Measurements from ENCODE around the gene KIAA1671. TPM values are rescaled to one million over a fixed set of nuclear protein-coding genes. Genes with fewer than 3 reads are reported as not detected.
A peak's percentile ranks its signal among the peaks of the same experiment; 100 is the strongest.

Gene KIAA1671
- polyA plus RNA-seq, 1 of the 3 experiments (the other 2 are of a cell fraction): 7.4 TPM

DNA sequence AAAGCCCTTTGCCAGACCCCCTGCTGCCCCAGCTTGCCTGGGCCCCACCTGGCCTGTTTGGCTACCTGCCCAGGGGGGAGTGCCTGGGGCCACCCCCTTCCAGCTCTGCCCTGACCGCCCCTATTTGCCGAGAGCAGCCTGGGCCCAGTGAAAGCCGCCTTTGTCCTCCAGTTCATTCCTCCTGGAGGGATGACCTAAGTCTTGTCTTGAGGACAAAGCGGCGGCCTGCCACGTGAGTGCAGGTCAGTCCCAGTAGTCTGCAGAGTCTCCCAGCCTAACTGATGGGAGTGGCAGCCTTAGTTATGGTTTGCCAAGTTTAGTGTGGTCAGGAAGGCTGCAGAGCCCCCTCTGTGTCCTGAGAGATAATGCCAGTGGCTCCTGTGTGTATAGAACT, 131.3 kb downstream of the KIAA1671 start:
- no peaks in the 10 kb centered on the region for H3F3A ChIP-seq (replicated peaks; ENCODE audit: insufficient read depth)
- H3K4me2 ChIP-seq: no peak overlapping the region
- ChIA-PET CTCF (interaction anchor here (2.3 kb wide), 1 partner anchor 118 kb away, joined by 8 read pairs; no protein-coding TSS in a partner anchor), POLR2A (no interaction called here)
- no peaks in the 10 kb centered on the region for H3K36me3 ChIP-seq (replicated peaks in 1 of 2; ENCODE audit: control insufficient read depth in 1 of 2, insufficient read depth in 2 of 2, low read length in 1 of 2)
- H4K20me1 ChIP-seq (ENCODE audit: insufficient read depth): 0 out of 2 replicates have a peak, but pooled peaks cover 7% of the 10 kb centered on the region
- peaks cover 0 to 14% of the 10 kb centered on the region in 2 experiments; a peak in 1 of 4 replicates for H3K4me1 ChIP-seq (ENCODE audit: control insufficient read depth in 1 of 2, insufficient read depth in 2 of 2, low read depth in 1 of 2, low read length in 1 of 2)
- no peak overlapping the region for H3K27ac ChIP-seq (ENCODE audit: low read depth in 2 of 2, low read length in 1 of 2)
- no peak overlapping the region for H3K4me3 ChIP-seq (ENCODE audit: low read depth in 2 of 2, low read length in 1 of 2)
- no peak overlapping the region for H2AFZ ChIP-seq (ENCODE audit: low read depth)
- peak; percentile 30 for DNase-seq
- no peak overlapping the region for H3K9ac ChIP-seq
- TF ChIP-seq, protein P1, sequence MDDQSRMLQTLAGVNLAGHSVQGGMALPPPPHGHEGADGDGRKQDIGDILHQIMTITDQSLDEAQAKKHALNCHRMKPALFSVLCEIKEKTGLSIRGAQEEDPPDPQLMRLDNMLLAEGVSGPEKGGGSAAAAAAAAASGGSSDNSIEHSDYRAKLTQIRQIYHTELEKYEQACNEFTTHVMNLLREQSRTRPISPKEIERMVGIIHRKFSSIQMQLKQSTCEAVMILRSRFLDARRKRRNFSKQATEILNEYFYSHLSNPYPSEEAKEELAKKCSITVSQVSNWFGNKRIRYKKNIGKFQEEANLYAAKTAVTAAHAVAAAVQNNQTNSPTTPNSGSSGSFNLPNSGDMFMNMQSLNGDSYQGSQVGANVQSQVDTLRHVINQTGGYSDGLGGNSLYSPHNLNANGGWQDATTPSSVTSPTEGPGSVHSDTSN (IDR thresholded peaks at IDR 0.05): no peak
- TF ChIP-seq, protein P2, sequence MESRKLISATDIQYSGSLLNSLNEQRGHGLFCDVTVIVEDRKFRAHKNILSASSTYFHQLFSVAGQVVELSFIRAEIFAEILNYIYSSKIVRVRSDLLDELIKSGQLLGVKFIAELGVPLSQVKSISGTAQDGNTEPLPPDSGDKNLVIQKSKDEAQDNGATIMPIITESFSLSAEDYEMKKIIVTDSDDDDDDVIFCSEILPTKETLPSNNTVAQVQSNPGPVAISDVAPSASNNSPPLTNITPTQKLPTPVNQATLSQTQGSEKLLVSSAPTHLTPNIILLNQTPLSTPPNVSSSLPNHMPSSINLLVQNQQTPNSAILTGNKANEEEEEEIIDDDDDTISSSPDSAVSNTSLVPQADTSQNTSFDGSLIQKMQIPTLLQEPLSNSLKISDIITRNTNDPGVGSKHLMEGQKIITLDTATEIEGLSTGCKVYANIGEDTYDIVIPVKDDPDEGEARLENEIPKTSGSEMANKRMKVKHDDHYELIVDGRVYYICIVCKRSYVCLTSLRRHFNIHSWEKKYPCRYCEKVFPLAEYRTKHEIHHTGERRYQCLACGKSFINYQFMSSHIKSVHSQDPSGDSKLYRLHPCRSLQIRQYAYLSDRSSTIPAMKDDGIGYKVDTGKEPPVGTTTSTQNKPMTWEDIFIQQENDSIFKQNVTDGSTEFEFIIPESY (IDR thresholded peaks at IDR 0.05; ENCODE audit: borderline replicate concordance, low read depth): no peak
- TF ChIP-seq EP300 (IDR thresholded peaks at IDR 0.05; ENCODE audit: borderline replicate concordance in 1 of 2, low read depth in 1 of 2, low read length in 1 of 2): no peak
- TF ChIP-seq RXRA (IDR thresholded peaks at IDR 0.05; ENCODE audit: borderline replicate concordance, low read depth): no peak
- no peak for TF ChIP-seq RCOR1 (IDR thresholded peaks at IDR 0.05; ENCODE audit: low read length)
- TF ChIP-seq GABPA (IDR thresholded peaks at IDR 0.05; ENCODE audit: low read depth): no peak
- TF ChIP-seq ELF1 (IDR thresholded peaks at IDR 0.05): no peak
- TF ChIP-seq SIN3A (IDR thresholded peaks at IDR 0.05; ENCODE audit: borderline replicate concordance, low read depth, low read length): no peak
- TF ChIP-seq, protein P3, sequence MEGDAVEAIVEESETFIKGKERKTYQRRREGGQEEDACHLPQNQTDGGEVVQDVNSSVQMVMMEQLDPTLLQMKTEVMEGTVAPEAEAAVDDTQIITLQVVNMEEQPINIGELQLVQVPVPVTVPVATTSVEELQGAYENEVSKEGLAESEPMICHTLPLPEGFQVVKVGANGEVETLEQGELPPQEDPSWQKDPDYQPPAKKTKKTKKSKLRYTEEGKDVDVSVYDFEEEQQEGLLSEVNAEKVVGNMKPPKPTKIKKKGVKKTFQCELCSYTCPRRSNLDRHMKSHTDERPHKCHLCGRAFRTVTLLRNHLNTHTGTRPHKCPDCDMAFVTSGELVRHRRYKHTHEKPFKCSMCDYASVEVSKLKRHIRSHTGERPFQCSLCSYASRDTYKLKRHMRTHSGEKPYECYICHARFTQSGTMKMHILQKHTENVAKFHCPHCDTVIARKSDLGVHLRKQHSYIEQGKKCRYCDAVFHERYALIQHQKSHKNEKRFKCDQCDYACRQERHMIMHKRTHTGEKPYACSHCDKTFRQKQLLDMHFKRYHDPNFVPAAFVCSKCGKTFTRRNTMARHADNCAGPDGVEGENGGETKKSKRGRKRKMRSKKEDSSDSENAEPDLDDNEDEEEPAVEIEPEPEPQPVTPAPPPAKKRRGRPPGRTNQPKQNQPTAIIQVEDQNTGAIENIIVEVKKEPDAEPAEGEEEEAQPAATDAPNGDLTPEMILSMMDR (IDR thresholded peaks at IDR 0.05): no peak
- TF ChIP-seq, protein P4, sequence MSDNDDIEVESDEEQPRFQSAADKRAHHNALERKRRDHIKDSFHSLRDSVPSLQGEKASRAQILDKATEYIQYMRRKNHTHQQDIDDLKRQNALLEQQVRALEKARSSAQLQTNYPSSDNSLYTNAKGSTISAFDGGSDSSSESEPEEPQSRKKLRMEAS (IDR thresholded peaks at IDR 0.05; ENCODE audit: low read depth): no peak
- no peak for TF ChIP-seq GATA2 (CRISPR knock-in tag; IDR thresholded peaks at IDR 0.05)
- TF ChIP-seq, protein P5, sequence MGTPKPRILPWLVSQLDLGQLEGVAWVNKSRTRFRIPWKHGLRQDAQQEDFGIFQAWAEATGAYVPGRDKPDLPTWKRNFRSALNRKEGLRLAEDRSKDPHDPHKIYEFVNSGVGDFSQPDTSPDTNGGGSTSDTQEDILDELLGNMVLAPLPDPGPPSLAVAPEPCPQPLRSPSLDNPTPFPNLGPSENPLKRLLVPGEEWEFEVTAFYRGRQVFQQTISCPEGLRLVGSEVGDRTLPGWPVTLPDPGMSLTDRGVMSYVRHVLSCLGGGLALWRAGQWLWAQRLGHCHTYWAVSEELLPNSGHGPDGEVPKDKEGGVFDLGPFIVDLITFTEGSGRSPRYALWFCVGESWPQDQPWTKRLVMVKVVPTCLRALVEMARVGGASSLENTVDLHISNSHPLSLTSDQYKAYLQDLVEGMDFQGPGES (IDR thresholded peaks at IDR 0.05; ENCODE audit: low read depth, low read length): no peak
- TF ChIP-seq TAF1 (IDR thresholded peaks at IDR 0.05; ENCODE audit: borderline replicate concordance, low read depth, low read length): no peak
- TF ChIP-seq NRF1 (IDR thresholded peaks at IDR 0.05; ENCODE audit: low read depth, low read length): no peak
- TF ChIP-seq MEF2A (IDR thresholded peaks at IDR 0.05; ENCODE audit: borderline replicate concordance, low read depth): no peak
- H3K27me3 ChIP-seq (ENCODE audit: insufficient read depth): no peaks in the 10 kb centered on the region
- no peaks in the 10 kb centered on the region for H3K79me2 ChIP-seq (ENCODE audit: insufficient read depth)
- WGBS (ENCODE audit: low lambda C conversion rate): no CpG with 5 or more reads among the region's 6 CpGs
- H3K9me2 ChIP-seq: no peaks in the 10 kb centered on the region
- no peaks in the 10 kb centered on the region for H3K9me3 ChIP-seq
